ENCODE data around the gene LPCAT3. TPM values are rescaled to one million over a fixed set of nuclear protein-coding genes. Genes with fewer than 3 reads are reported as not detected.

The LPCAT3 gene
- total and polyA plus RNA-seq, 2 of the 4 experiments (the other 2 are of a cell fraction): 7.0 to 18.6 TPM

DNA sequence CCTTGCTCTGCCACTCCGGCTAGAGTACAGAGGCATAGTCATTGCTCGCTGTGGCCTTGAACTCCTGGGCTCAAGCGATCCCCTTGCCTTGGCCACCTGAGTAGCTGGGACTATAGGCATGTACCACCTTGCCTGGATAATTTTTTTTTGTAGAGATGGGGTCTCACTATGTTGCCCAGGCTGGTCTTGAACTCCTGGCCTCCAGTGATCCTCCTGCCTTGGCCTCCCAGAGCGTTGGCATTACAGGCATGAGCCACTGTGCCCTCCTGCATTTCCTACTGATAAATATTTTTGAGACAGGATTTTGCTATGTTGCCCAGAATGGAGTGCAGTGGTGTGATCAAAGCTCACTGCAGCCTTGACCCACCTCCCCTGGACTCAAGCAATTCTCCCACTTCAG, 38.2 kb downstream of the LPCAT3 start:
- Histone ChIP-seq H2AFZ (replicated peaks; ENCODE audit: low read length, poor library complexity) (no peak overlapping the region), H3K4me3 (ENCODE audit: insufficient read depth, low read depth, low read length) (no peak overlapping the region), H3K9me3 (ENCODE audit: control insufficient read depth, insufficient read depth, low read length) (no peaks in the 10 kb centered on the region), H2BK5ac (ENCODE audit: low read depth, low read length, poor library complexity, severe bottlenecking) (no peak overlapping the region), H3K23ac (ENCODE audit: low read depth, low read length) (no peak overlapping the region), H2AK5ac (ENCODE audit: low read depth, low read length) (no peak overlapping the region), H3K27ac (ENCODE audit: insufficient read depth, low read length) (no peak overlapping the region), H3K27me3 (ENCODE audit: control insufficient read depth, insufficient read depth, low read length) (no peaks in the 10 kb centered on the region), H3K9ac (ENCODE audit: low read depth, low read length) (no peak overlapping the region), H3K4me2 (ENCODE audit: low read depth, low read length) (no peak overlapping the region), H4K20me1 (ENCODE audit: insufficient read depth, low read length) (no peaks in the 10 kb centered on the region), H4K91ac (ENCODE audit: insufficient read depth, low read depth, low read length) (no peak overlapping the region), H4K8ac (ENCODE audit: low read depth in 2 of 2, low read length in 2 of 2) (no peak overlapping the region), H3K14ac (replicated peaks; ENCODE audit: low read depth, low read length) (no peak overlapping the region), H3K4me1 (ENCODE audit: control insufficient read depth, insufficient read depth, low read length) (no peaks in the 10 kb centered on the region), H2BK20ac (ENCODE audit: low read depth, low read length) (no peak overlapping the region), H3K79me1 (ENCODE audit: low read depth in 1 of 2, low read length in 2 of 2) (peaks cover 4 to 9% of the 10 kb centered on the region in 2 experiments; a peak in 2 of 4 replicates), H4K5ac (ENCODE audit: low read depth, low read length) (no peak overlapping the region), H3K9me1 (ENCODE audit: insufficient read depth, low read length) (peaks cover 3% of the 10 kb centered on the region; the same call in 1 of the 2 replicates), H3K56ac (ENCODE audit: extremely low read depth, insufficient read depth, low read length) (no peak overlapping the region), H2BK120ac (ENCODE audit: low read depth, low read length) (no peak overlapping the region), H3K18ac (ENCODE audit: low read depth, low read length) (no peak overlapping the region), H2AK9ac (replicated peaks; ENCODE audit: low read depth, low read length, poor library complexity) (no peak overlapping the region), H2BK15ac (ENCODE audit: low read depth, low read length) (no peak overlapping the region), H3K36me3 (ENCODE audit: control insufficient read depth, insufficient read depth, low read length) (peaks cover 63% of the 10 kb centered on the region), H3K4ac (ENCODE audit: low read depth, low read length) (no peak overlapping the region)
- ChIA-PET CTCF (no interaction called here), POLR2A (ENCODE audit: unreplicated experiment) (no interaction called here)
- no peak for ATAC-seq (ENCODE audit: low read depth)
- intact Hi-C loops (cut with micrococcal nuclease) (no loop called here), dilution Hi-C loops (cut with HindIII; ENCODE audit: low sequenced_read_pairs, unreplicated experiment) (no loop called here), in situ Hi-C loops (cut with MboI; ENCODE audit: low sequenced_read_pairs) (no loop called here)
- BruUV-seq (replicated peaks): no TSS peak
- no CpG with 5 or more reads among the region's 4 CpGs for WGBS, 2 experiments (ENCODE audit: extremely low coverage in 2 of 2, insufficient read length in 1 of 2)
- no peak for DNase-seq
- TF ChIP-seq MXI1 (IDR thresholded peaks at IDR 0.05; ENCODE audit: borderline replicate concordance, low read depth, low read length) (no peak), NFE2L2 (IDR thresholded peaks at IDR 0.05; ENCODE audit: low read depth, low read length) (no peak), BHLHE40 (IDR thresholded peaks at IDR 0.05; ENCODE audit: low read depth, low read length) (no peak), CEBPB (IDR thresholded peaks at IDR 0.05; ENCODE audit: low read depth, low read length) (no peak), FOS (IDR thresholded peaks at IDR 0.05; ENCODE audit: low read depth, low read length) (no peak), SMC3 (IDR thresholded peaks at IDR 0.05; ENCODE audit: low read depth, low read length) (no peak)
- TF ChIP-seq, protein P1, sequence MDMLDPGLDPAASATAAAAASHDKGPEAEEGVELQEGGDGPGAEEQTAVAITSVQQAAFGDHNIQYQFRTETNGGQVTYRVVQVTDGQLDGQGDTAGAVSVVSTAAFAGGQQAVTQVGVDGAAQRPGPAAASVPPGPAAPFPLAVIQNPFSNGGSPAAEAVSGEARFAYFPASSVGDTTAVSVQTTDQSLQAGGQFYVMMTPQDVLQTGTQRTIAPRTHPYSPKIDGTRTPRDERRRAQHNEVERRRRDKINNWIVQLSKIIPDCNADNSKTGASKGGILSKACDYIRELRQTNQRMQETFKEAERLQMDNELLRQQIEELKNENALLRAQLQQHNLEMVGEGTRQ (IDR thresholded peaks at IDR 0.05; ENCODE audit: low read depth, low read length): no peak

Measured in IMR-90 (cell line).